ENCODE data around the gene SOAT2. TPM values are rescaled to one million over a fixed set of nuclear protein-coding genes. Genes with fewer than 3 reads are reported as not detected.
A peak's percentile ranks its signal among the peaks of the same experiment; 100 is the strongest.
"Not testable (repeated sequence)": the region's sequence is repeated elsewhere in the genome, so short reads cannot be mapped to it uniquely, and the experiment has no call there.

SOAT2 gene
- total RNA-seq, 4 donors from 2014 or later, result 0.82 TPM; not detected in 3

DNA sequence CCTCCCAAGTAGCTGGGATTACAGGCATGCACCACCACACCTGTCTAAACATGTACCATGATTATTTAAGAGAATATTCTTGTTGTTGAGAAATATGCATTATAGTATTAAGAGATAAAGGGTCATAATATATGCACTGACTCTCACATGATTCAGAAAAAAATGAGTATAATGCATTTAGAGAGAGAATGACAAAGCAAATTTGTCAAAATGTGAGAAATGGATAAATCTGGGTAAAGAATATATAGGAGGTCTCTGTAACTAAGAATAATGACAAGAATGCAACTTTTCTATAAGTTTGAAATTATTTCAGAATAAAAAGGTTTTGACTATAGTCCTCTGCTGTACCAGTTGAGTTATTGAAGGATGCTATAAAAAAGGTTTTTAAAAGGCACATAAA is 49.1 kb downstream of the SOAT2 start:
- no peaks in the 10 kb centered on the region for H3K27me3 ChIP-seq
- H3K4me3 ChIP-seq, result no peak overlapping the region
- H3K27ac ChIP-seq, result no peak overlapping the region
- H3K9me3 ChIP-seq, result no peaks in the 10 kb centered on the region
- no peak for DNase-seq
- no peaks in the 10 kb centered on the region for H3K4me1 ChIP-seq
- H3K36me3 ChIP-seq, result no peaks in the 10 kb centered on the region
- intact Hi-C loops (cut with DNase I; ENCODE audit: low total_unique reads), result no loop called here
- TF ChIP-seq POLR2A (IDR thresholded peaks at IDR 0.05), result no peak
- TF ChIP-seq, protein P1, sequence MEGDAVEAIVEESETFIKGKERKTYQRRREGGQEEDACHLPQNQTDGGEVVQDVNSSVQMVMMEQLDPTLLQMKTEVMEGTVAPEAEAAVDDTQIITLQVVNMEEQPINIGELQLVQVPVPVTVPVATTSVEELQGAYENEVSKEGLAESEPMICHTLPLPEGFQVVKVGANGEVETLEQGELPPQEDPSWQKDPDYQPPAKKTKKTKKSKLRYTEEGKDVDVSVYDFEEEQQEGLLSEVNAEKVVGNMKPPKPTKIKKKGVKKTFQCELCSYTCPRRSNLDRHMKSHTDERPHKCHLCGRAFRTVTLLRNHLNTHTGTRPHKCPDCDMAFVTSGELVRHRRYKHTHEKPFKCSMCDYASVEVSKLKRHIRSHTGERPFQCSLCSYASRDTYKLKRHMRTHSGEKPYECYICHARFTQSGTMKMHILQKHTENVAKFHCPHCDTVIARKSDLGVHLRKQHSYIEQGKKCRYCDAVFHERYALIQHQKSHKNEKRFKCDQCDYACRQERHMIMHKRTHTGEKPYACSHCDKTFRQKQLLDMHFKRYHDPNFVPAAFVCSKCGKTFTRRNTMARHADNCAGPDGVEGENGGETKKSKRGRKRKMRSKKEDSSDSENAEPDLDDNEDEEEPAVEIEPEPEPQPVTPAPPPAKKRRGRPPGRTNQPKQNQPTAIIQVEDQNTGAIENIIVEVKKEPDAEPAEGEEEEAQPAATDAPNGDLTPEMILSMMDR (IDR thresholded peaks at IDR 0.05), result no peak

DNA sequence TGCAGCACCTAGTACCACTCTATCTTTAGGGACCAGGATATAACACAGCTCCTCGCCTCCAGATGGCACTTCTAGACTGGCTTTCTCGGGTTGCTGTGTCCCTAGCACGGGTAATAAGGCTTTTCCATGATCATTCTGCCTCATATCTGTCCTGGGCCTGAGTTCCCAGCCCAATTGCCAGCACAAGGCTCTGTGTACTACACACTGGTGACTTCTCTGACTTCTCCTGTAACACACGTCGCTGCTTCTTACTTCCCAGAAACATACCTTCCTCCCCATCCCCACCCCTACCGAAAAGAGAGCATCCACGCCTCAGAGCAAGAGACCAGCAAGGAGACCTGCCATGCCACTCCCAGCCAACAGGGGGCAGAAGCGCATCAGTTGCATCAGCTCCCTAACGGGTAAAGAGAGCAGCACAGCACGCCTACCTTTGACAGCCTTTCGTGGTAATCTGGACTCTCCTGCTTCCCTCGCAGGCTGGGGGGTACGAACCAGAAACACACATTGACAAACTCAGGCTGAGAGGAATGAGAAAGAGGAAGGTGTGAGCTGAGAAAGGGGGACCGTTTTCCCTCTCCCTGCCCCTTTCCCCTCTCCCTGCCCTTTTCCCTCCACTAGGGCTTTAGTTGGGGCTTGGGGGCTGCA is 56.0 kb downstream of the SOAT2 start:
- Histone ChIP-seq H3K4me3 (no peak overlapping the region), H3K9me3 (no peaks in the 10 kb centered on the region), H3K4me1 (no peaks in the 10 kb centered on the region), H3K36me3 (no peaks in the 10 kb centered on the region), H3K27ac (no peak overlapping the region), H3K27me3 (no peaks in the 10 kb centered on the region)
- intact Hi-C loops (cut with DNase I; ENCODE audit: low total_unique reads), result no loop called here
- TF ChIP-seq, protein P1 (IDR thresholded peaks at IDR 0.05), result peak; percentile 90 to 96 (median 94)
- no peak for TF ChIP-seq POLR2A (IDR thresholded peaks at IDR 0.05)
- DNase-seq, result peak; percentile 85 to 87

DNA sequence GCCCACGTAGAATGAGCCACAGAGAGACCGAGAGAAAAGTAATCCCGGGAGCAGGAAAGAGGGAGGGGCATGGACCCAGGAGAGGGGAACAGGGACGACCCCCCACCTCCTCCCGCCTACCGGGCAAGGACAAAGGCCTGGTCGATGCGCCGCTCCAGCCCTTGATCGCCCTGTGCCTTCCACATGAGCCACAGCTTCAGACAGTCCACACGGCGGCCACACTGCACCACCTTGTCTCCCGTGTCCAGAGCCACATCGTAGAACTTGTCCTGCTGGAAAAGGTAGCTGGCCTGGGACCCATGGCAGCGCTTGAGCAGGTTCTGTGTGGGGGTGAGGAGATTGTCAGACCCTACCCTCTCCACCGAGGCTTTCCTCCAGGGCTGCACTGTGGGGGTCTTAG is 56.7 kb downstream of the SOAT2 start:
- no peak for DNase-seq
- no peak overlapping the region for H3K4me3 ChIP-seq
- H3K27ac ChIP-seq, result no peak overlapping the region
- TF ChIP-seq, protein P1 (IDR thresholded peaks at IDR 0.05), result no peak
- TF ChIP-seq POLR2A (IDR thresholded peaks at IDR 0.05), result no peak
- H3K4me1 ChIP-seq, result no peaks in the 10 kb centered on the region
- no peaks in the 10 kb centered on the region for H3K36me3 ChIP-seq
- intact Hi-C loops (cut with DNase I; ENCODE audit: low total_unique reads), result no loop called here
- H3K27me3 ChIP-seq, result no peaks in the 10 kb centered on the region
- no peaks in the 10 kb centered on the region for H3K9me3 ChIP-seq

DNA sequence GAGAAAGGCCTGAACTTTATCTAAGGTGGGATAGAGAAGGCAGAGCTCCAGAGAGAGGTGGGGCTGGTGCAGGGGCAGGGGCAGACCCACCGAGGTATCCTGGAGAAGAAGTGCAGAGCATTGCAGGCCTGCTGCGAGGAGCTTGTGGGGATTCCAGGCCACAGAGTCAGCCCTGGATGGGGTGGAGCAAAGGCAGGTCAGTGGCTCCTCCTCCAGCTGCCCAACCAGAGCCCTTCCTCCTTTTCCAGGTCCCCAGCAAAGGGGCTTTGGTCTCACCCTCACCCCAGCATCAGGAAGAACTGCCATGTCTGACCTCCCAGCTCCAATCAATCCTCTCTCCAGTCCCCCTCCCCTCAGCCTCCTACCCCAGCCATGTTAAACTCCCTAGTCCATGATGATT is 57.4 kb downstream of the SOAT2 start:
- no peak for TF ChIP-seq POLR2A (IDR thresholded peaks at IDR 0.05)
- TF ChIP-seq, protein P1 (IDR thresholded peaks at IDR 0.05), result no peak
- Histone ChIP-seq H3K36me3 (no peaks in the 10 kb centered on the region), H3K4me3 (no peak overlapping the region), H3K9me3 (no peaks in the 10 kb centered on the region), H3K27me3 (no peaks in the 10 kb centered on the region), H3K4me1 (no peaks in the 10 kb centered on the region), H3K27ac (no peak overlapping the region)
- no peak for DNase-seq
- intact Hi-C loops (cut with DNase I; ENCODE audit: low total_unique reads), result no loop called here

DNA sequence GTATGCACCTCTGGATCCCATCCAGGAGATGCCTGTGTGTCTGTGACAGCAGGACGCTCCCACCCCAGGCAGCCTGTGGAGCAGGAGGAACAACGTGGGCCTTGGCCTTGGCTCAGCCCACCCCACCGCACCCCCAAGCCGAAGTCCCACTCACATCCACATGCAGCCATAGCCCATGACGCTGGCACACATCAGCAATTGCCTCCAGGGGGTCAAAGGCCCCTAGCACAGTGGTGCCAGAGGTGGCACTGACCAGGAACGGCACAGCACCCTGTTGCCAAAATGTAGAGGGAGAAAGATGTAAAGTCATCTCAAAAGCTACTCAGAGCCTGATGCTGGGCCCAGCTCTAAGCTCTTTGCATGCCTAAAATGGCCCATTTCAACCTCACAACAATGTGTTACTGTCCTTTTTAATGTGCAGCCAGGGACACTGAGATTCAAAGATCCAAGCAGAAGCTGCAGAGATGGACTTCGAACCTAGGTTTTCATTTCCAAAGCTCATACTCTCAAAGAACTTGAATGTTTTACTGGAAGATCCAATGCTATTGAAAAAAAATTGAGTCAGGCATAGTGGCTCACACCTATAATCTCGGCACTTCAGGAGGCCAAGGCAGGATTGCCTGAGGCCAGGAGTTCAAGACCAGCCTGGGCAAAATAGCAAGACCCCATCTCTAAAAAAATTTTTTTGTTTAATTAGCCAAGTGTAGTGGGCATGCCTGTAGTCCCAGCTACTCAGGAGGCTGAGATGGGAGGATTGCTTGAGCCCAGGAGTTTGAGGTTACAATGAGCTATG is 58.0 kb downstream of the SOAT2 start:
- TF ChIP-seq, protein P1 (IDR thresholded peaks at IDR 0.05), result no peak
- TF ChIP-seq POLR2A (IDR thresholded peaks at IDR 0.05), result no peak
- H3K36me3 ChIP-seq, result no peaks in the 10 kb centered on the region
- no peaks in the 10 kb centered on the region for H3K9me3 ChIP-seq
- no peaks in the 10 kb centered on the region for H3K27me3 ChIP-seq
- no peak overlapping the region for H3K27ac ChIP-seq
- intact Hi-C loops (cut with DNase I; ENCODE audit: low total_unique reads), result no loop called here
- no peaks in the 10 kb centered on the region for H3K4me1 ChIP-seq
- H3K4me3 ChIP-seq, result no peak overlapping the region
- no peak for DNase-seq

DNA sequence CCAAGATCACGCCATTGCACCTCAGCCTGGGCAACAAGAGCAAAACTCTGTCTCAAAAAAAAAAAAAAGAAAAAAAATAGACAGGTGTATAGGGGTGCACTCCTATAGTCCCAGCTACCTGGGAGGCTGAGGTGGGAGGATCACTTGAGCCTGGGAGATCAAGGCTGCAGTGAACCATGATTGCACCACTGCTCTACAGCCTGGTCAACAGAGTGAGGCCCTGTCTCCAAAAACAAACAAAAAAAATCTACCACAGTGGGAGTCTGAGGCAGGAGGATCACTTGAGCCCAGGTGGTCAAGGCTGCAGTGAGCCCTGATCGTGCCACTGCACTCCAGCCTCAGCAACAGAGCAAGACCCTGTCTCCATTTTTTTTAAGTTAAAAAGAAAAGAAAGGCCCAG is 59.7 kb downstream of the SOAT2 start:
- H3K36me3 ChIP-seq; H3K4me3 ChIP-seq; H3K27me3 ChIP-seq; DNase-seq; H3K4me1 ChIP-seq; H3K9me3 ChIP-seq; intact Hi-C loops (cut with DNase I; ENCODE audit: low total_unique reads); H3K27ac ChIP-seq: not testable (repeated sequence)

Measured in uterus (tissue), 4 donors.